Liver (tissue), 3 donors: ENCODE data around the gene SALL1.

ENCODE experiments used
- CTCF ChIP-seq: fragments of 150-350 bp; IDR thresholded peaks from 2 replicates; pipeline ENCODE4 v1.5.1; 2017; ENCODE audit warnings: improper control_type of control experiment, low read depth, low read length; ENCODE audit not compliant: missing input control
- EGR1 ChIP-seq, 2 donors: IDR thresholded peaks; 2 replicates each; pipeline ENCODE4 v1.6.1; 2016 to 2018; ENCODE audit warnings: antibody characterized with exemption in 2 of 2, low read depth in 2 of 2
- FOXA1 ChIP-seq: IDR thresholded peaks from 2 replicates; pipeline ENCODE4 v1.6.1; 2016; ENCODE audit warnings: antibody characterized with exemption
- GABPA ChIP-seq, 2 donors: IDR thresholded peaks in 1 of 2; conservative IDR thresholded peaks in 1 of 2; 2 replicates each; pipeline ENCODE4 v1.6.1; 2016; ENCODE audit warnings: antibody characterized with exemption in 2 of 2, mild to moderate bottlenecking in 1 of 2, moderate library complexity in 1 of 2
- HNF4G ChIP-seq: IDR thresholded peaks from 2 replicates; pipeline ENCODE4 v1.6.1; 2016; ENCODE audit warnings: antibody characterized with exemption
- JUND ChIP-seq, 2 donors: IDR thresholded peaks; 2 replicates each; pipeline ENCODE4 v1.6.1; 2016; ENCODE audit warnings: antibody characterized with exemption in 2 of 2
- NR2F2 ChIP-seq: IDR thresholded peaks from 2 replicates; pipeline ENCODE4 v1.6.1; 2016; ENCODE audit warnings: antibody characterized with exemption
- RAD21 ChIP-seq, 2 donors: IDR thresholded peaks; 2 replicates each; pipeline ENCODE4 v1.6.1; 2016; ENCODE audit warnings: antibody characterized with exemption in 2 of 2, mild to moderate bottlenecking in 2 of 2
- REST ChIP-seq: IDR thresholded peaks from 2 replicates; pipeline ENCODE4 v1.6.1; 2016; ENCODE audit warnings: antibody characterized with exemption, mild to moderate bottlenecking
- SP1 ChIP-seq: IDR thresholded peaks from 2 replicates; pipeline ENCODE4 v1.6.1; 2018; ENCODE audit warnings: antibody characterized with exemption, mild to moderate bottlenecking
- TAF1 ChIP-seq: conservative IDR thresholded peaks from 2 replicates; pipeline ENCODE4 v1.6.1; 2016; ENCODE audit warnings: antibody characterized with exemption, mild to moderate bottlenecking
- YY1 ChIP-seq: IDR thresholded peaks from 2 replicates; pipeline ENCODE4 v1.6.1; 2016; ENCODE audit warnings: antibody characterized with exemption, mild to moderate bottlenecking
- ZBTB33 ChIP-seq: IDR thresholded peaks from 2 replicates; pipeline ENCODE4 v1.6.1; 2016; ENCODE audit warnings: antibody characterized with exemption
- donor health status: healthy.
- donor health status: healthy.

GRCh38 chr16:51165043-51165442 is 14.0 kb upstream of the SALL1 start:
- TF ChIP-seq CTCF: no peak
- no peak for TF ChIP-seq FOXA1
- no peak for TF ChIP-seq HNF4G
- TF ChIP-seq SP1: no peak
- TF ChIP-seq ZBTB33: no peak
- no peak for TF ChIP-seq REST
- no peak for TF ChIP-seq YY1
- no peak for TF ChIP-seq TAF1
- no peak for TF ChIP-seq JUND (IDR thresholded peaks at IDR 0.05)
- no peak for TF ChIP-seq RAD21 (IDR thresholded peaks at IDR 0.05)
- no peak for TF ChIP-seq NR2F2
- no peak for TF ChIP-seq GABPA (IDR thresholded peaks at IDR 0.05 in 1 of 2, conservative IDR thresholded peaks at IDR 0.05 in 1 of 2)
- no peak for TF ChIP-seq EGR1 (IDR thresholded peaks at IDR 0.05; ENCODE audit: low read depth in 2 of 2)
